Stimulated activated CD8-positive, alpha-beta memory T cell treated with anti-CD3 and anti-CD28 coated beads, Interleukin-12 subunit alpha, Interleukin-12 subunit beta, amount 100 ng/mL, for 24 hours (primary cell): ENCODE measurements around the gene CCL26.
"Not testable (repeated sequence)": the region's sequence is repeated elsewhere in the genome, so short reads cannot be mapped to it uniquely, and the experiment has no call there.

Source experiments
- DNase-seq: peaks from one replicate; pipeline ENCODE4 v3.0.0-alpha.2; 2020; ENCODE audit errors: extremely low read depth

The CCL26 gene

GRCh38 chr7:75738975-75739795 is 32.8 kb downstream of the CCL26 start:
- DNase-seq, result peak; percentile 98

- DNase-seq, result no peak
These were observed 33.4 kb downstream of the CCL26 start, which contains the start of gene HIP1 for GRCh38 chr7:75738604-75738974. Gene HIP1, minus strand, starts transcription at chr7:75738941. Its CDS starts 21 bp downstream, at chr7:75738920.

GRCh38 chr7:75737856-75738603 is 34.0 kb downstream of the CCL26 start:
- DNase-seq, result no peak

GRCh38 chr7:75735581-75736350 is 36.2 kb downstream of the CCL26 start:
- DNase-seq, result no peak

GRCh38 chr7:75734586-75735458 is 37.2 kb downstream of the CCL26 start:
- no peak for DNase-seq

- no peak for DNase-seq
These were observed 39.0 kb downstream of the CCL26 start for GRCh38 chr7:75732764-75733630.

- no peak for DNase-seq
These were observed 39.9 kb downstream of the CCL26 start for GRCh38 chr7:75732016-75732521.

GRCh38 chr7:75729851-75730274 is 42.1 kb downstream of the CCL26 start:
- DNase-seq, result no peak

- no peak for DNase-seq
These were observed 44.0 kb downstream of the CCL26 start for GRCh38 chr7:75727881-75728593.

- not testable (repeated sequence) for DNase-seq
These were observed 44.7 kb downstream of the CCL26 start for GRCh38 chr7:75727351-75727750.

GRCh38 chr7:75725306-75725705 is 46.7 kb downstream of the CCL26 start:
- no peak for DNase-seq

- no peak for DNase-seq
These were observed 48.6 kb downstream of the CCL26 start for GRCh38 chr7:75723444-75723843.

- no peak for DNase-seq
These were observed 49.6 kb downstream of the CCL26 start for GRCh38 chr7:75722373-75722772.

- DNase-seq, result not testable (repeated sequence)
These were observed 50.1 kb downstream of the CCL26 start for GRCh38 chr7:75721922-75722321.

- no peak for DNase-seq
These were observed 50.6 kb downstream of the CCL26 start for GRCh38 chr7:75721426-75721825.

GRCh38 chr7:75719626-75720025 is 52.4 kb downstream of the CCL26 start:
- no peak for DNase-seq
